Measurements from ENCODE around the gene CFAP99.
A peak's percentile ranks its signal among the peaks of the same experiment; 100 is the strongest.

Gene CFAP99

GRCh38 chr4:2390784-2391421 is 27.9 kb upstream of the CFAP99 start:
- DNase-seq (ENCODE audit: low read depth, low spot score), result no peak

GRCh38 chr4:2393353-2394270 is 25.1 kb upstream of the CFAP99 start:
- DNase-seq (ENCODE audit: low read depth, low spot score), result peak; percentile 34

- DNase-seq (ENCODE audit: low read depth, low spot score), result no peak
Measured at GRCh38 chr4:2394528-2394927, 24.2 kb upstream of the CFAP99 start.

- peak; percentile 62 for DNase-seq (ENCODE audit: low read depth, low spot score)
Measured at GRCh38 chr4:2395038-2395437, 23.7 kb upstream of the CFAP99 start.

- DNase-seq (ENCODE audit: low read depth, low spot score), result no peak
Measured at GRCh38 chr4:2395584-2395983, 23.2 kb upstream of the CFAP99 start.

GRCh38 chr4:2396781-2397368 is 21.9 kb upstream of the CFAP99 start:
- no peak for DNase-seq (ENCODE audit: low read depth, low spot score)

- no peak for DNase-seq (ENCODE audit: low read depth, low spot score)
Measured at GRCh38 chr4:2397596-2398379, 21.0 kb upstream of the CFAP99 start.

- no peak for DNase-seq (ENCODE audit: low read depth, low spot score)
Measured at GRCh38 chr4:2399216-2399615, 19.5 kb upstream of the CFAP99 start.

- DNase-seq (ENCODE audit: low read depth, low spot score), result no peak
Measured at GRCh38 chr4:2399631-2400190, 19.0 kb upstream of the CFAP99 start.

- DNase-seq (ENCODE audit: low read depth, low spot score), result no peak
Measured at GRCh38 chr4:2400841-2401609, 17.7 kb upstream of the CFAP99 start.

- no peak for DNase-seq (ENCODE audit: low read depth, low spot score)
Measured at GRCh38 chr4:2401610-2401983, 17.2 kb upstream of the CFAP99 start.

- DNase-seq (ENCODE audit: low read depth, low spot score), result peak; percentile 52
Measured at GRCh38 chr4:2402048-2402842, 16.5 kb upstream of the CFAP99 start.

GRCh38 chr4:2402941-2403340 is 15.8 kb upstream of the CFAP99 start:
- no peak for DNase-seq (ENCODE audit: low read depth, low spot score)

GRCh38 chr4:2406406-2406805 is 12.3 kb upstream of the CFAP99 start:
- DNase-seq (ENCODE audit: low read depth, low spot score), result no peak

GRCh38 chr4:2406920-2407319 is 11.8 kb upstream of the CFAP99 start:
- DNase-seq (ENCODE audit: low read depth, low spot score), result no peak

- no peak for DNase-seq (ENCODE audit: low read depth, low spot score)
Measured at GRCh38 chr4:2407991-2408342, 10.8 kb upstream of the CFAP99 start.

GRCh38 chr4:2408401-2408958 is 10.3 kb upstream of the CFAP99 start:
- DNase-seq (ENCODE audit: low read depth, low spot score), result no peak

GRCh38 chr4:2408976-2409375 is 9.8 kb upstream of the CFAP99 start:
- DNase-seq (ENCODE audit: low read depth, low spot score), result no peak

- no peak for DNase-seq (ENCODE audit: low read depth, low spot score)
Measured at GRCh38 chr4:2409381-2409783, 9.4 kb upstream of the CFAP99 start.
